Right lobe of liver (tissue), 6 donors: ENCODE results near the gene BCL2L11. TPM values are rescaled to one million over a fixed set of nuclear protein-coding genes. Genes with fewer than 3 reads are reported as not detected.

Experiments
- ATAC-seq, 4 donors: fragments of 200-7000 bp; cut with Tn5 transposase; one replicate each; pipeline ENCODE4 v1.9.1; 2020; ENCODE audit warnings: mild to moderate bottlenecking in 4 of 4, moderate library complexity in 4 of 4
- DNase-seq, 3 donors: peaks; one replicate each; pipeline ENCODE4 v3.0.0-alpha.2; 2020
- H3K27ac ChIP-seq, 3 donors: fragments of 200-600 bp; one replicate each; pipeline ENCODE4 v1.8.0; 2022
- H3K27me3 ChIP-seq, 2 donors: fragments of 200-600 bp; one replicate each; pipeline ENCODE4 v1.8.0; 2022
- H3K36me3 ChIP-seq, 4 donors: fragments of 200-600 bp; sonication (generic) in 1 of 4; one replicate each; pipeline versions ENCODE4 v1.5.1 to v1.8.0; 2017 to 2022; ENCODE audit warnings: control low read depth in 1 of 4
- H3K4me1 ChIP-seq, 4 donors: fragments of 200-600 bp; sonication (generic) in 1 of 4; one replicate each; pipeline versions ENCODE4 v1.5.1 to v1.8.0; 2017 to 2022; ENCODE audit warnings: control low read depth in 1 of 4
- H3K4me3 ChIP-seq, 3 donors: fragments of 200-600 bp; one replicate each; pipeline ENCODE4 v1.8.0; 2022
- H3K9me3 ChIP-seq, 4 donors: fragments of 200-600 bp; sonication (generic) in 1 of 4; one replicate each; pipeline versions ENCODE4 v1.5.1 to v1.8.0; 2017 to 2022; ENCODE audit warnings: control low read depth in 1 of 4
- POLR2A ChIP-seq: fragments of 450-650 bp; IDR thresholded peaks from one replicate; pipeline ENCODE4 v1.6.1; 2017; ENCODE audit warnings: antibody characterized with exemption, mild to moderate bottlenecking
- WGBS: methylation state at CpG from one replicate; pipeline ENCODE4 v1.1.6; 2018; ENCODE audit warnings: low coverage, low lambda C conversion rate; ENCODE audit not compliant: insufficient coverage; ENCODE audit errors: missing lambda C conversion rate; 5-methylcytosine and 5-hydroxymethylcytosine counted together
- intact Hi-C, 2 donors: fragments of 100-400 bp; cut with DNase I; formaldehyde crosslinking; loops; one replicate each; pipeline versions ENCODE4 v1.11.2 to v1.14.1; 2022
- total RNA-seq, 6 experiments: library from RNA; depleted of rRNA in 2 of 6; stranded (reverse); fragments of >200 nt in 2 of 6; fragmentation: NEBNext Ultra II Directional in 3 of 6; extraction: Animal tissue kit (Norgen Biotek cat#: 25700) in 3 of 6; gene quantifications; one replicate each; pipeline versions ENCODE4 v1.1.0 to v1.2.4, GENCODE V29; 2016 to 2023
- TF ChIP-seq, protein P1 (sequence below), 4 donors: fragments of 200-600 bp in 3 of 4; fragments of 450-650 bp in 1 of 4; IDR thresholded peaks; one replicate each; pipeline versions ENCODE4 v1.5.1 to v1.8.0; 2016 to 2022; ENCODE audit warnings: antibody characterized with exemption in 4 of 4, mild to moderate bottlenecking in 2 of 4
- donor health status: DM: no; HTN: yes; CAD: no.
- donor health status: DM: no; HTN: no; CAD: no.
- donor health status: DM: no; HTN: no; CAD: no.
- donor health status: DM: no; HTN: yes; CAD: no.
- donor health status: DM: no; HTN: yes; CAD: no.

Gene BCL2L11
- total RNA-seq, 6 experiments from 2014 or later = 6.5 to 13.0 (median 8.8) TPM

DNA sequence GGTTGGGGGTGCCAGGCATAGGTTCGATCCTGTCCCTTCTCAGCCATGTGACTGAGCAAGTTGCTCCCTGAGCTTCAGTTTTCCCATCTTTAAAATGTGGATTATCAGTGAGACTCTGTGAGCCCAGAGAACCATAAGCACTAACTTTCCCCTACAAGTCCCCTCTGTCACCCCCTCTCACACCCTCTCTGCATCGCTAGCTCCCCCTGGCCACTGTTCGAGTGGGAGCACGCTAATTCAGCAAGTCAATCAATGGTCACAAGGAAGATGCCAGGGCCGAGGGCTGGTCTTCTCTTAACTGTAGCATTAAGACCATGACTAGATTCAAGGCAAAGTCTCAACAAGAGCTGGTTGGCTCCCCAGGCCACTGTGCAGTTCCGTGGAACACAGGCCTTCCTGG is 66.2 kb downstream of the BCL2L11 start:
- H3K27me3 ChIP-seq = no peaks in the 10 kb centered on the region
- DNase-seq (no peak), ATAC-seq (no peak)
- H3K4me1 ChIP-seq = peaks cover 0 to 16% (median 7%) of the 10 kb centered on the region in 4 donors
- TF ChIP-seq, protein P1, sequence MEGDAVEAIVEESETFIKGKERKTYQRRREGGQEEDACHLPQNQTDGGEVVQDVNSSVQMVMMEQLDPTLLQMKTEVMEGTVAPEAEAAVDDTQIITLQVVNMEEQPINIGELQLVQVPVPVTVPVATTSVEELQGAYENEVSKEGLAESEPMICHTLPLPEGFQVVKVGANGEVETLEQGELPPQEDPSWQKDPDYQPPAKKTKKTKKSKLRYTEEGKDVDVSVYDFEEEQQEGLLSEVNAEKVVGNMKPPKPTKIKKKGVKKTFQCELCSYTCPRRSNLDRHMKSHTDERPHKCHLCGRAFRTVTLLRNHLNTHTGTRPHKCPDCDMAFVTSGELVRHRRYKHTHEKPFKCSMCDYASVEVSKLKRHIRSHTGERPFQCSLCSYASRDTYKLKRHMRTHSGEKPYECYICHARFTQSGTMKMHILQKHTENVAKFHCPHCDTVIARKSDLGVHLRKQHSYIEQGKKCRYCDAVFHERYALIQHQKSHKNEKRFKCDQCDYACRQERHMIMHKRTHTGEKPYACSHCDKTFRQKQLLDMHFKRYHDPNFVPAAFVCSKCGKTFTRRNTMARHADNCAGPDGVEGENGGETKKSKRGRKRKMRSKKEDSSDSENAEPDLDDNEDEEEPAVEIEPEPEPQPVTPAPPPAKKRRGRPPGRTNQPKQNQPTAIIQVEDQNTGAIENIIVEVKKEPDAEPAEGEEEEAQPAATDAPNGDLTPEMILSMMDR (IDR thresholded peaks at IDR 0.05) = no peak
- no peak for TF ChIP-seq POLR2A
- no peaks in the 10 kb centered on the region for H3K36me3 ChIP-seq
- intact Hi-C loops = no loop called here
- no peak overlapping the region for H3K4me3 ChIP-seq
- H3K9me3 ChIP-seq = no peaks in the 10 kb centered on the region
- no peak overlapping the region for H3K27ac ChIP-seq
- WGBS = 89% methylated on average over 1 of the region's 6 CpGs

DNA sequence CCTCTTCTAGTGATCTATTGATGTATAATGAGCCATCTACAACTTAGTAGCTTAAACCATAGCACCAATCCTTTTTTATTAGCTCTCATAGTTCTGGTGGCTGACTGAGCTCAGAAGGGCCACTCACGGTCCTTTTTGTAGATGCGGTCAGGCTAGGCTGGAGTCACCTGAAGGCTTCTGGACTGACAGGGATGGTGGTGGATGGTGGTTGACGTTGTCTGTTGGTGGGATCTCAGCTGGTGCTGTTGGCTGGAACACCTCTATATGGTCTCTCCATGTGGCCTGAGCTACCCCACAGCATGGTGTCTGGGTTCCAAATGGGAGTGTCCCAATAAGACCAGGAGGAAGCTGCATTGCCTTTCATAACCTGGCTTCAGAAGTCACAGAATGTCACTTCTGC is 68.0 kb downstream of the BCL2L11 start:
- Histone ChIP-seq H3K36me3 (no peaks in the 10 kb centered on the region), H3K4me1 (peaks cover 0 to 26% (median 13%) of the 10 kb centered on the region in 4 donors), H3K4me3 (no peak overlapping the region), H3K27me3 (no peaks in the 10 kb centered on the region), H3K9me3 (no peaks in the 10 kb centered on the region), H3K27ac (no peak overlapping the region)
- no peak for ATAC-seq
- WGBS = 100% methylated on average over 1 of the region's 3 CpGs
- DNase-seq = no peak
- no peak for TF ChIP-seq POLR2A
- TF ChIP-seq, protein P1 (IDR thresholded peaks at IDR 0.05) = no peak
- intact Hi-C loops = no loop called here

DNA sequence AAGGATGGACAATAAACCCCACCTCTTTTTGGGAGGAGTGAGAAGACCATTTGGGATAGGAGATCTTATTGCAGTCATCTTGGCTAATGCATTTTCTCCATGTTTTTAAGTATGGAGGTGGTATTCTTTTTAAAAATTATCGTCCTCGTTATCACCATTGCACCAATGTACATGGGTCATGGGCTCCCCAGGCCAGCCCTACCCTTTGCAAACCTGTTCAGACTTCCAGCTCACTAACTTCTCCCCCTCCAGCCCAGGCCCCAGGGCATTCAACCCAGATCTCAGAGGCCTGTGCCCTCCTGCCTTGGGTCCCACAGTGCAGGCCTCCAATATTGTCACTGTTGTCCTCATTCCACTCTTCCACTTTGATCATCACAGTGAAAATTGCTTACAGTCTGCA is 68.4 kb downstream of the BCL2L11 start:
- H3K36me3 ChIP-seq = no peaks in the 10 kb centered on the region
- H3K4me1 ChIP-seq = peaks cover 0 to 26% (median 13%) of the 10 kb centered on the region in 4 donors
- no peak overlapping the region for H3K4me3 ChIP-seq
- H3K27ac ChIP-seq = no peak overlapping the region
- H3K27me3 ChIP-seq = no peaks in the 10 kb centered on the region
- 92% methylated on average over 2 of the region's 2 CpGs for WGBS
- no peak for ATAC-seq
- no peak for TF ChIP-seq POLR2A
- TF ChIP-seq, protein P1 (IDR thresholded peaks at IDR 0.05) = no peak
- DNase-seq = no peak
- no peaks in the 10 kb centered on the region for H3K9me3 ChIP-seq
- intact Hi-C loops = no loop called here

DNA sequence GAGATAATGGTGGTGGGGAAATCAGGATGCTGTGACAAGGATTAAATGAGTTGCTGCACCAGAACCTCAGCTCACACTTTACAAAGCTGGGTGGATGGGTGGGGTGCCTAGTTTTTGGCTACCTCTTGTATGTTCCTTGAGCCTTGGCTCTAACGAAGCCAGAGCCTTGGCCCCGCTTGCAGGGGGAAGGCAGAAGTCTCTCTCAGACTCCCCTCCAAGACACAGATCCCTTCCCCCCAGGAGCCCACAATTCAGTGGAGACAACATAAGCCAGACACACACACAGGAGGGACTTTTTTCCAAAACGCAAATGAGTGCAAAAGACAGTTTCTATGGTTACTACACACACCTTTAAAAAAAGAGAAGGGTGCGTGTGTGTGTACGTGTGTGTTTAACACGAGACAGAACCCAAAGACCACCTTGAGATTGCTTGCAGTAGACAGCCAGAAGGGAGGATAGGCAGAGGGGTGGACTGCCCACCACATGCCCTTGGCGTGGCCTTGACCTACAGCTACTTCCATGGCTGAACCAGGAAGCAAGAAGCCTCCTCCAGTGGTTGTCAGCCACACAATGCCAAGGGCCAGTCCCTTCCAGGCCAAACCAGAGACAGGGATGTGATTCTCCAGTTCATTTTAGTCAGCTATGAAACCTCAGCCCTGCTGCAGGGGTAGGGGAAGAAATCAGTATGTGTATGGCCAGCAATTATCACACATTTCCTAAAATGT is 70.3 kb downstream of the BCL2L11 start:
- no peaks in the 10 kb centered on the region for H3K36me3 ChIP-seq
- H3K27ac ChIP-seq = no peak overlapping the region
- H3K27me3 ChIP-seq = no peaks in the 10 kb centered on the region
- no peaks in the 10 kb centered on the region for H3K9me3 ChIP-seq
- no peak overlapping the region for H3K4me3 ChIP-seq
- peaks cover 0 to 15% (median 6%) of the 10 kb centered on the region in 4 donors for H3K4me1 ChIP-seq
- 100% methylated on average over 1 of the region's 7 CpGs for WGBS
- DNase-seq = no peak
- intact Hi-C loops = no loop called here
- ATAC-seq = no peak
- TF ChIP-seq, protein P1 (IDR thresholded peaks at IDR 0.05) = no peak
- no peak for TF ChIP-seq POLR2A
